GM19397 (cell line): Measurements from ENCODE around the gene MAD1L1.
A peak's percentile ranks its signal among the peaks of the same experiment; 100 is the strongest.
"Not testable (repeated sequence)": the region's sequence is repeated elsewhere in the genome, so short reads cannot be mapped to it uniquely, and the experiment has no call there.

ENCODE experiments used
- ATAC-seq: cut with Tn5 transposase; IDR thresholded peaks from one replicate; pipeline ENCODE4 v1.9.1; 2021; ENCODE audit warnings: mild to moderate bottlenecking, moderate library complexity; ENCODE audit not compliant: unreplicated experiment

The MAD1L1 gene

DNA sequence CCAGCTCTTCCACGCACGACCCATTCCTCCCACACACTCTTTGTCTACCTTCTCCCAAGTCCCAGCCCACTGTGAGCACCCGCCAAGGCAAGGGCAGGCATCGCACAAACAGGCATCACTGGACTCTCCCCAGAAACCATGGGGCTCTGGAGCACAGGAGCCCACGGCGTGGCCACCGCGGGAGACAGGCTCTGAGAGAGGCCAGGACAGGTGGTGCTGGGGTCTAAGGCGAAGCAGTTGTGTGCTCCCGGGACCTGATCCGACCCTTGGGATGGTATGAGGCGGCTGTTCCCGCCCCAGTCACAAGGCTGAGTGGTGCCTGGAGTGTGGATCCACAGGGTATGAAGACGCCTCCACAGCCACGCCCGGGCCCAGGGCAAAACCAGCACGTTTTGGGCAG lies 156.9 kb downstream of the MAD1L1 start:
- ATAC-seq: no peak

DNA sequence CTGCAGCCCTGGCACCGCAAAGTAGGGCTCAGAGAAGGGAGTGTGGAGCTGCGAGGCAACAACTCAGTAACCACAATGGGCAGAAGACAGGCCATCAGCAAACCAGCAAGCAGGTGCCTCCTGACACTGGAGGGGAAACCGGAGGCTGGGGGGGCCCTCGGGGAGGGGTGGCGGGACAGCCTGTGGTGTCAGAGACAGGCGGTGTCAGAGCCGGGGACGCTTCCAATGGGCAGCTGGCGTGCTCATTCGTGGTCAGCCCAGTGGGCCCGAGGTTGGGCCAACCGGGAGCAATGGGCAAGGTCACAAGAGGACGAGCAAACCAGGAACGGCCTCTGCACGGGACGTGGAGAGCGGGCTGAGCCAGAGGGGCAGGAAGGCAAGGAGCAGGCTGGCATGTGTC lies 158.1 kb downstream of the MAD1L1 start:
- ATAC-seq: no peak

DNA sequence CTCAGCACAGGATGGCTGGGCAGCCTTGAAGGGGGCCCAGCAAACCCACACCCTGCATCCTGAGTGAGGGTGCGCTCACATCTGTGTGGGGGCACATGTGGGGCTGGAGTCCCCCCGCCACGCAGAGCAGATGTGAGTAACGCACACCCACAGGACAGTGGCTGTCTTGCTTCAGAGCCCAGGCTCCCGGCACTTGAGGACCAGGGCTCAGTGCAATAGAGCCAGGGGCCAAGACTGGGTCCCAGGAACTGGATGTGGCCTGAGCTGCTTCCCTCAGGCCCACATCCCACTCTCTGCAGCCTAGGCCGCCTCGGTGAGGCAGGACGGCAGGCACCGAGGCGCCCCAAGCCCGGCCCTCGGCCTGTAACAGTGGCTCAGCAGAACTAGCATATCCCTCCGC lies 159.9 kb downstream of the MAD1L1 start:
- no peak for ATAC-seq

DNA sequence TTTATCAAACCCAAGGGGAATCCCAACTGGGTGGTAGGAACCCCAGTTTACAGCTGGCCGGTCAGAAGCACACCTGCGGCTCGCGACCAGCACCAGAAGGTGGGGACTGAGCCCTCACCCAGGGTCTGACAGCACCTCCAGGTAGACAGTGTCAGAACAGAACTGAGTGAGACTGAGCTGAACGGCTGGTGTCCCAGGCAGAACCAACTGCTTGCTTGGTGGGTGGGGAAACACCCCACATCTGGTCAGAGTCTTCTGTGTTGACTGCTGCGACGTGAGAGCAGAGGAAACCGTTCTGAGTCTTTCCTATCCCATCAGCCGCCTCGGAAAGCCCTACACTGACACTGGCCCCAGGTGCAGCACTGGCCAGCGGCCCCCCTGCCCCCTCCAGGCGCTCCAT lies 160.7 kb downstream of the MAD1L1 start:
- peak; percentile 49 for ATAC-seq

DNA sequence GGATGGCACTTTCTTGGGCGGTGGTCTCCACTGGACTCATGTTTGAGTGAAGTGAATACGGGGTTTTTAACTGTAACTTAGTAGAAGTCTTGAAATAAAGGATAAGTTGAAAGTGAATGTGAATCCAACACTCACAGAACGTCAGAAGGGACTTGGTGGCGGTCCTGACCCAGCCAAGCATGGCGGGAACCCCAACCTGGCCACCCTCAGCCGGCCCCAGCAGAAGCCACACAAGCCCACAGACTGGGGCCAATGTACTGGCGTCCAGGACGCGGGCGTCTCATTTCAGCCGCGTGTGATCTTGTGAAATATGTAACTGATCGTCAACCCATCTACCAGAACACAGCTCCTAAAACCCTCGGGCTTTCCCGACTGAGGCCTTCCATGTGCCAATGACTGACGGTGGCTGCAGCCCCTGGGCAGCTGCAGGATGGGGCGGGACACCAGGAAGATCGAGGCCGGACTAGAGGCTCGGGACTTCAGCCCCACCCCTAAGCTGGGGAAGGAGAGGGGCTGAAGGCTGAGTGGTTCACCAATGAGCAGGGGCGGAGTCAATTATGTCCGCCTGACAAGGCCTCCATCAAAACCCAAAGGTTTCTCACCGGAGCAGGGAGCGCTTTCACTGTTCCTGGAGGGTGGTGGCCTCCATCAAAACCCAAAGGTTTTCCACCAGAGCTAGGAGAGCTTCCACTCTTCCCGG lies 161.5 kb downstream of the MAD1L1 start:
- no peak for ATAC-seq

DNA sequence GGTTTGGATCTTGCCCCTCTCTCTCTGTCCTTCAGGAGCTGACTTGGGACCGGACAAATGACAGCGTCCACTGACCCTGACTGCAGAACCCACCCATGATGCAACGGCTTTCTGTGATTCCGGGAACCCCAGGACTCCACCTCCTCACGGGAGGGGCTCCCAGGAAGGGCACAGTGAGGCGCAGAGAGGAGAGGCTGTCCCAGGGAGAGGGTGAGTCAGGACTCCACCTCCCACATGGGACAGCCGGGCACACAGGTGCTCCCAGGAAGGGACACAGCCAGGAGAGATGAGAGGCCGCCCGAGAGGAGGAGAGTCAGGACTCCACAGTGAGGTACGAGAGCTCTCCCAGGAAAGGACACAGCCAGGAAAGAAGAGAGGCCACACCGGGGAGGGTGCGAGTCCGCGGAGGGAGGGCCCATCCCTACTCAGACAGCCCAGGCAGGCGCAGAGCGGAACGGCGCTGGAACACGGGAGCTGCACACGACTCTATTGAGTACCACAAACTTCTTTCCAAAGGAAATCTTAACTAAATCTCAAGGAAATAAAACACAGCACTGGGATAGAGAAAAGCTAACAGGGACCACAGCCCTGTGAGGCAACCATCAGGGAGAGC lies 162.5 kb downstream of the MAD1L1 start:
- no peak for ATAC-seq

DNA sequence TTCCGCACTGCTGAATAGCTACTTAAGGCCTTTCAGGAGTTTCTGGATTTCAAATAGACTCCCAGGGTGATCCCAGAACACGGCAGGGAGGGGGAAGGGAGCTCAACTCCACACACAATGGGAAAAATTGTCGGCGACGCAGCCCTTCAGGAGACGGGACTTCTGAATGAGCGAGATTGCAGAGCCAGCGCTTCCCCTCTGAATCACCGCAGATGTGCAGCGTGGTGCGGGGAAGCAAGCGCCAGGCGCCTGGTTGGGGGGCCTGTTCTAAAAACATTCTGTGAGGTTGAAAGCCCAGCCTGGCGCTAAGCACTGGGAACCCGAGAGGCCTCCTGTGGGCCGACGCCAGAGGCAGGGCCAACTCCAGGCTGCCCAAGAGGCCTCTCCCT lies 163.3 kb downstream of the MAD1L1 start:
- no peak for ATAC-seq

DNA sequence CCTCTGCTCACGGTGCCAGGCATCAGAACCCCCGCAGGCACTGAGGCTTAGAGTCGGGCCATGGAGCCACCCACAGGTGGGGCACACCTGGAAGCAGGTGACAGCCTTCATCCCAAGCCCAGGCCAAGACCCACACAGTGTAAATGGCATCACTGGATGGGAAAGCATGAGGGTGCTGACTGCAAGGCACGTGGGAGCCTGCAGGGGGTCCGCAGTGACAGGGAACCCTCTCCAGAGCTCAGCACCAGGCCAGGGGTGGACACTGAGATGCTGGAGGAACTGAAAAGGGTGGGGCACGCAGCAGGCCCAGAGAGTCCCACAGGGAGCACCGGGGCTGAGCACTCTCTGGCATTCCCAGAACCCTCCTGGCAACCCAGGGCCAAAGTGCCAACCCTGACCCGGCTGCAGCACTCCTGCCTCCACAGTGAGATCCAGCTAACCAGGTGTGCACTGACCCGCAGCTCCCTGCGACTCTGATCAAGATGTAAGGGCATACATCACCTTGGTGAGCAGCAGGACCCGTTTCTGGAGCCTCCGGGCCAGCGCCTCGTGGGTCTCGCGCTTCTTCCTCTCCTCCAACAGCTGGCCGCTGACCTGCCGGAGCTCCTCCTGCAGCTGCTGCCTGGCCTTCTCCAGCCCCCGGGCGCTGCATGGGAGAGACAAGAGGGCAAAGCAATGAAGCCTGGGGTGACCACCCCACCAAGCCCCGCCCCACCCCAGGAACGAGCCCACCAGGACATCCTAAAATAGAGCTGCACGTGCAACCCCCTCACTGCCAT lies 163.9 kb downstream of the MAD1L1 start:
- ATAC-seq: no peak

DNA sequence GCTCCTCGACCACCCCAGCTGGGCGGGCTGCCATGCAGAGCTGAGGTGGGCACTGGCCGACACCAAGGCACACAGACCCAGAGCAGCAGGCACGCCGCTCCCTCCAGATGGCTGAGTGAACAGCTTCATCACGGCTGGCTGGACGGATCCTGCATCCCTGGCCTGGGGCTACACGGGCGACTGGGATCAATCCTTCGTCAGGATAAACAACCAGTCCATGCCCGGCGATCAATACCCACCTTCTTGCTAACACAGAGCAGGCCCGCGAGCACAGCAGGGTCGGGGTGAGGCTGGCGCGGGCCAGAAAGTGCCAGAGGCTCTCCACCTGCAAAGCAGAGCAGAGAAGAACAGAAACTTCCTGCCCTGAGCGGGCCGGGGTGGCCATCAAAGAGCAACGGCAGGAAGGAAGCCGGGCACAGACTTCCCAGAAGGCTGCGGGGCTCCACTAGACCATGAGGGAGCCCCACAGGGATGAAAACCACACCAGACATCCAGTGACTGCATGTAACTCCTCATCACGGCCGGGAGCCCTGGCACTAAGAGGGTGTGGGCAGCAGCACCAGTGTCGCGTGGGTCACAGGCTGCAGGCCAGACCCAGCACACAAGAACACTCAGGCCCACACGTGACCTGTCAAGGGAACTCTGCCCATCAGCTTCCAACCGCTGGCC lies 166.4 kb downstream of the MAD1L1 start:
- no peak for ATAC-seq

DNA sequence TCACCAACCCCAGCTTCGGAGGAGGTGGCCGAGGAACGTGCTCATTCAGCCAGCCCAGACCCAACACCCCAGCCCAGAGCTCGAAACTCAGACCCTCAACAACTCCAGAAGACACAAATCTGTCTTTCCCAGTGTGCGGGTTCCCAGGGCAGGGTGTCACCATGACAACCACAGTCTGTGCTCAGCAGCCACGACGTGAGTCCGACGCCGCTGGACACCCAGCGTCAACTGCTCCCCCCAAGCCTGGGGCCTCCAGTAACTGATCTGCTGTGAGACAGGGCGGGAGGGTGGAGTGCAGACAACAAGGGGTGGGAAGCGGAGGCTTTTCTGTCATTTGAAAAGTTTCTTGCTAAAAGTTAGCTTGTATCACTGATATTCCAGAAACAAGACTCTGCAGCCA lies 167.2 kb downstream of the MAD1L1 start:
- no peak for ATAC-seq

DNA sequence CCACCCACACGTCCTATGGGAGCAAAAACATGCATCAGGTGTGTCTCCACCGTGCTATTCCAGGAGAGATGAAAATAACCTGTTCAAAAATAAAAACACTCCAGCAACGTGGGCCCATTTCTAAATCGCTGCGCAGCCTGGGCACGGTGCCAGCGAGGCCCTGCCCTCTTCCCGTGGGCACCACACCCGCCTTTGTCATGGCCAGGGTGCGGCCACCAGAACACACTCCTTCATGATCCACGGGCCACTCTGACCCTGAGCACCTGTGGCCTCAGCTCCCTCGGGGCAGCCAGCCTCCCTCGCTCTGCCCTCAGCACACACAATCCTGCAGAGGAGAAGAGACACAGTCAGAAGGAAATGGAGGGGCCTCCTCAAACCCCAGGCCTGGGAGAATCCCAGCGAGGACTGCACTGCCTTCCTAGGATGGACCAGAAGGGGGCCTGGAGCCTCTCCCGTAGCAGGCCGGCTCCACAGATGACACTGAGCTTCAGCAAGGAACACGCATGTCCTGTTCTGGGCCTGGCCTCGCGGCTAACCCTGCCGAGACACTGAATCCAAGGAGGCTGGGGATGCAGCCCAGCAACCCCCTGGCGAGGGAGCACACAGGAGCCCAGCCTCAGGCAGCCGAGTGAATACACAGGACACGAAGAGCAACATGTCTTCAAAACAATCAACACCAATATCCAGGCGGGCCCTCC lies 169.0 kb downstream of the MAD1L1 start:
- no peak for ATAC-seq

DNA sequence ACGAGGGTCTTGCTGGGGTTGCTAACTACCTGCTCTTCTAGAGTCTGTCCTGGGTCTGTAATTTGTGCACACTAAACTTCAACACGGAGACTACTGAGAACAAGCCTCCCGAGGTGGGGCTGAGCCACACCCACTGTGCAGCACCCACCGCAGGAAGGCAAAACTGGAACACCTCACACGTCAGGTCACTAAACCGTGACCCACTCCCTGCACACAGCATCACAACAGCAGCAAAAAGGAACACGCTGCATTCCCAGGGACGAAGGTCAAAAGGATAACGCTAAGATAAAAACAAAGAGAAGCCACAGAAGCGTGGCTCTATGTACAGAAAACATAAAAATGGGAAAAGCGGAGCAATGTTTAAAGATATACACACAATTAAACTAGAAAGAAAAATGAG lies 170.1 kb downstream of the MAD1L1 start:
- ATAC-seq: no peak

DNA sequence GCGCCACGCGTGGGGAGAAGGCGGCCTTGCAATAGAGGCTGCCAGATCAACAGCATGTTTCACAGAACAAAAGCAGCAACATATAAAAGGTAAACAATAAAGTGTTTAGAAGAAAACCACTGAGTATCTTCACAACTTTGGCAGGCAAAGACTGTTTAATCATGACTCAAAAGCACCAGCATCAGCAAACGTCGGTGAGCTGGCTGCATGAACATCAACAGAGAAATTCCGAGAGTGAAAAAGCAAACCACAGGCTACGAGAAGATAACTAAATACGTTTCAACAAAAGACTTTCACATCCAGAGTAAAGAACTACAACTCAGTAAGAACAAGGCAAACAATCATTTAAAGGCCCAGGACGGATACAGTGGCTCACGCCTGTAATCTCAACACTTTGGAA lies 172.0 kb downstream of the MAD1L1 start:
- ATAC-seq: no peak

DNA sequence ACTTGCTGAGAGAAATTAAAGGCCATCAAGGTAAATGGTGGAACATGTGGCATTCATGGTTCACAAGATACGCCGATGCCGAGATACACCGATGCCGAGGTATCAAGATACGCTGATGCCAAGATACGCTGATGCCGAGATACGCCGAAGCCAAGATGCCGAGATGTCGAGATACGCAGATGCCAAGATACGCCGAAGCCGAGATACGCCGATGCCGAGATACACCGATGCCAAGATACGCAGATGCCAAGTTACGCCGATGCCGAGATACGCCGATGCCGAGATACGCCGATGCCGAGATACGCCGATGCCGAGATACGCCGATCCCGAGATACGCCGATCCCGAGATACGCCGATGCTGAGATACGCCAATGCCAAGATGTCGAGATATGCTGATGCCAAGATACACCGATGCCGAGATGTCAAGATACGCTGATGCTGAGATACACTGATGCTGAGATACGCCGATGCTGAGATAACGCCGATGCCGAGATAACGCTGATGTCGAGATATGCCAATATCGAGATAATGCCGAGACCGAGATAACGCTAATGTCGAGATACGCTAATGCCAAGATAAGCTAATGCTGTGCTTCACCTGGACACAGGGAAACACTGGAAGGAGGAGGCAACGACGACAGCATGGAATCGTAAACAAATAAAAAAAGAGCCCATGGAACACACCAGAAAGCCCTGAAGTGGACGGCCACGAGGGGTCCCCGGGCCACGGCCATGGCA lies 172.6 kb downstream of the MAD1L1 start:
- ATAC-seq: no peak

DNA sequence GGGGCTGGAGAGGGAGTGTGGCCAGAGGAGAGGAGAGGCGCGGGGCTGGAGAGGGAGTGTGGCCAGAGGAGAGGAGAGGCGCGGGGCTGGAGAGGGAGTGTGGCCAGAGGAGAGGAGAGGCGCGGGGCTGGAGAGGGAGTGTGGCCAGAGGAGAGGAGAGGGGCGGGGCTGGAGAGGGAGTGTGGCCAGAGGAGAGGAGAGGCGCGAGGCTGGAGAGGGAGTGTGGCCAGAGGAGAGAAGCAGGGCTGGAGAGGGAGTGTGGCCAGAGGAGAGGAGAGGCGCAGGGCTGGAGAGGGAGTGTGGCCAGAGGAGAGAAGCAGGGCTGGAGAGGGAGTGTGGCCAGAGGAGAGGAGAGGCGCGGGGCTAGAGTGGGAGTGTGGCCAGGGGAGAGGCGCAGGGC lies 174.5 kb downstream of the MAD1L1 start:
- ATAC-seq: not testable (repeated sequence)

DNA sequence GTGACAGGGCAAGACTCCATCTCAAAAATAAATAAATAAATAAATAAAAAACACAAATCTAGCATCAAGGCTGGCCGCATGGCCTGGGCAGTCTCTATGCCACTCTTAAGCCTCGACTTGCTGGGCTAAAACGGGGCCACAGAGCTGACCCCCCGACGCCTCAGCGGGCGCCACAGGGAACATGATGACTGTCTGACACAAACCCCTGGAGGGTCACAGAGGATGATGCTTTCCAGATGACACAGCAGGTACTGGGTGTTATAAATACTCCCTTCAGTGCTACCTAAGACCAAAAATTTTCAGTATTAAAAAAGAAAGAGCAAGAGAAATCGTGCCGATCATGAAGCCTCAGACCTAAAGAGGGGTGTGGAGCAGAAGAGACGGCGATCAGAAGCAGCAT lies 176.8 kb downstream of the MAD1L1 start:
- no peak for ATAC-seq

DNA sequence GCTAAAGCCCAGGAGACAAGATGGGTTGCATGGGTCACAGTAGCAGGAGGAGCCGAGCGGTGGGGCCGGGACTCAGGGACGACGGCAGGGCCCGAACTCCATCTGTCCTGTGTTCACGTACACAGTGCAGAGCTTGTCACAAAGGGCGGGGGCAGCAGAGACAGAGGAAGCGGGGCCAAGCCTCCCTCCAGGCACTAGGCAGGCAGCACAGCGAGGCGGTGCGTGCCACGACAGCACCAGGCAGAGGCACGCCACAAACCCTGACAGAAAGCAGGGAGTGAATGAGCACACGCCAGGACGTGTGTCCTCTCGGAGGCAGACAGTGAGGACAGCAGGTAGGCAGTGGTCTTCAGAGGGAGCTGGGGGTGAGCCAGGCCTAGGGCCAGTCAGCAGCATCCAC lies 177.8 kb downstream of the MAD1L1 start:
- ATAC-seq: no peak

DNA sequence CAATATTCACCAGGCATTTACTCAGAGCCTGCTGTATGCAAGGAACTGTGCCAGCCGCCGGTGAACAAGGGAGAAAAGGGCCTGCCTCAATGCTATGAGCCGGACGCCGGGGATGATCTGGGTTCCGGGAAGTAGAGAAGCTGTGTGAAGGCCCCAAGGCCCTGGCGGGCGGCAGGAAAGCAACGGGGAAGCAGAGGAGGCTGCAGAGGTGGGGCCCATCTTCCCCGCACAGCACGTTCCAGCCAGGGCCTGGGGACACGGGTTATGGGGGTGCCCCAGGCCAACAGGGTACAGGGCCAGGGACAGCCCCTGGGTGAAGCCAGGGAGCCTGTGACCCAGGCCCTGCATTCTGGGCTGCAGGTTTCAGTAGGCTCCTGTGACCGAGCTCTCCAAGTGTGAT lies 179.3 kb downstream of the MAD1L1 start:
- ATAC-seq: no peak

DNA sequence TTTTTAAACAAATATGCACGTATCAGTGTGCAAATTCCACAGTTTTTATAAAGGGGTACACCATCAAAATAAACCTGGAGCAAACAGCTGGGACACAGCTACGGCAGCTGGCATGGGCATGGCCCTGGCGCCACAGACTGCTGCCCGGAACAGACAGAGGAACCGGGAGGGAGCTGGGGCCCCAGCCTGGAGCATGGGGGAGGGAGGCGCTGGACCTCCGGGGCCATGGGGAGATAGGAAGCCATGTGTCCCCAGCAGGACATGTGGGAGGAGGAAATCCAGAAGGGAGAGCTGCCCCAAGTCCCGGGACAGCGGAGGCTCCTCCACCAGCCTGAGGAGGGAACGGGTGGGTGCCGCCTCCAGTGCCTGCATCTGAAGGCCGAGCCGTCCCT lies 180.1 kb downstream of the MAD1L1 start:
- ATAC-seq: no peak
